Activated CD8-positive, alpha-beta memory T cell treated with anti-CD3 and anti-CD28 coated beads for 36 hours (primary cell): ENCODE measurements around the gene TRAF3IP3. TPM values are rescaled to one million over a fixed set of nuclear protein-coding genes. Genes with fewer than 3 reads are reported as not detected.
"Not testable (repeated sequence)": the region's sequence is repeated elsewhere in the genome, so short reads cannot be mapped to it uniquely, and the experiment has no call there.

Source experiments
- CTCF ChIA-PET: fragments of 350-600 bp; sonication (Branson Sonifier 250); formaldehyde crosslinking; loops from one replicate; lab custom pipeline; 2021; ENCODE audit warnings: antibody characterized with exemption; lab: Charles Lee
- POLR2A ChIA-PET: fragments of 350-600 bp; sonication (Branson Sonifier 250); formaldehyde crosslinking; loops from one replicate; lab custom pipeline; 2021; ENCODE audit warnings: antibody characterized with exemption; lab: Charles Lee
- total RNA-seq, 2 experiments: library from RNA; stranded (reverse); gene quantifications; one replicate each; pipeline ENCODE4 v1.2.3, GENCODE V29; 2021

TRAF3IP3 gene
- total RNA-seq, 2 experiments from 2014 or later, result 196 to 197 TPM

- CTCF ChIA-PET, result no interaction called here
- POLR2A ChIA-PET, result interaction anchor here (1.9 kb wide), 1 partner anchor 9 kb away, joined by 9 read pairs; no protein-coding TSS in a partner anchor
Observed at GRCh38 chr1:209777587-209777986, 21.7 kb downstream of the TRAF3IP3 start.

GRCh38 chr1:209778102-209778501 lies 22.2 kb downstream of the TRAF3IP3 start:
- POLR2A ChIA-PET, result interaction anchor here (1.9 kb wide), 1 partner anchor 9 kb away, joined by 9 read pairs; no protein-coding TSS in a partner anchor
- CTCF ChIA-PET, result interaction anchor here (1.0 kb wide), 1 partner anchor 9 kb away, joined by 6 read pairs; no protein-coding TSS in a partner anchor

- ChIA-PET CTCF (no interaction called here), POLR2A (no interaction called here)
Observed at GRCh38 chr1:209780268-209780667, 24.4 kb downstream of the TRAF3IP3 start.

- CTCF ChIA-PET, result interaction anchor here (1.1 kb wide), 1 partner anchor 11 kb away, joined by 3 read pairs; no protein-coding TSS in a partner anchor
- POLR2A ChIA-PET, result interaction anchor here (0.6 to 3.0 kb wide), 7 partner anchors 8 to 45 kb away, joined by 3 to 22 read pairs (median 8); partner anchors contain the start of genes TRAF3IP3 and UTP25
Observed at GRCh38 chr1:209783386-209783785, 27.5 kb downstream of the TRAF3IP3 start.

DNA sequence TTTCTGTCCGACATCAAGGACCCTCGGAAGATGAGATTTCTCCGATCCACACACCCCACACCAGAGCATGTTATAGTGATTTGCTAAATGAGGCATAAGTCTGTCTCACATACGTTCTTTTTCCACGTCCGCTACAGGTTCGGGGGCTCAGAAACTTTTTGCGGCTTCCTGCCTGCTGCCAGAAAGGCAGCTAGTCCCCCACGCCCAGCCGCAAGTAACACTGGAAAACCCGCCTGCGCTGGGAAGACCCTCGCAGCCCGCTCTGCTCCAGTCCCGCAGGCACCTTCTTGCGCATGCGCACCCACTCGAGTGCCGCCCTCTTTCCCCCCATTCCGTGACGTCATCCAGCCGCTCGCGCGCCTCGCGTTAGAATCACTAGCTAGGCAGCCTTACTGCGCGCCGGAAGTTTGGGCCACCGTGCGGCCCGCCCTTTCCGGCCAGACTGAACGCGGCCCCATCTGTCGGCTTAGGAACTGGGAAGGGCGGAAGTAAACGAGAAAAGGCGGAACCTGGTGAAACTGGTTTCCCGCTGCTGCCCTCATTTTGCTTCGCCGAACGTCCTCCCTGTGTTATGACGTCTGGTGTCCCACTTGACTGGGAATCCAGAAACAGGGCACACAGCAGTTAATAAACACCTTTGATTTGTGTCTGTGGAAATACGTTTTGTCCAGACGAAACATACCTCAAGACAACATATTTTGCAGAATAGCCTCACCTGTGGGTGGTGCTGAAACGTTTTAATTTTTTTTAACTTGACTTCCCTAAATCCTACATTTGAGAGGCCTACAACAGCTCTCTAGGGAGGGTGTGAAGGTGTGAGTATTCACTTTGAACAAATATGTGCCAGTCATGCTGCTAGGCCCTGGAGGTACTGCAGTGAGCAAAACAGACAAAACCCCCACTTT lies 28.7 kb downstream of the TRAF3IP3 start, which contains the start of gene C1orf74:
Gene C1orf74, minus strand, starts transcription at position 295 of the 905 bp plus-strand sequence. CDS start 925 bp downstream, outside the sequence.
- CTCF ChIA-PET, result interaction anchor here (1.0 to 1.2 kb wide), 3 partner anchors 12 to 36 kb away, joined by 3 to 4 read pairs (median 3); no protein-coding TSS in a partner anchor
- POLR2A ChIA-PET, result interaction anchor here (1.3 to 3.0 kb wide), 6 partner anchors 9 to 31 kb away, joined by 3 to 22 read pairs (median 8); partner anchors contain the start of gene TRAF3IP3

DNA sequence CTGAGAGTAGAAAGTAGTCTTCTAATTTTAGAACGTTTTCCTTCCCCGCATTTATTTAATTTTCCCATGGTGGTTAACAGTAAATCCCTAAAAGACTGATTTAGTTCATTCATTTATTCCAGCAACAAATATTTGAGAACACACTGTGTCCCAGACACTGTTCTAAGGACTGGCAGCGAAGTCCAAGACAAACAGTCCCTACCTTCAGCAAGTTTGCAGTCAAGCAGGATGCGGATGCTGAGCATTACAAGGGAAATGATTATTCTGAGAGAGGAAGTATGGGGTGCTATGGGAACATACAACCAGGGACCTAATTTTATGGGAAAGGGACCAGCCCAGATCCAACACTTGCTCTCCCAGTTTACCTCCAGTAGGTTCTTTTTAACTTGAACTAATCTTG lies 29.7 kb downstream of the TRAF3IP3 start:
- ChIA-PET CTCF (interaction anchor here (1.3 kb wide), 1 partner anchor 30 kb away, joined by 4 read pairs; the partner anchor contains the start of gene TRAF3IP3), POLR2A (no interaction called here)

DNA sequence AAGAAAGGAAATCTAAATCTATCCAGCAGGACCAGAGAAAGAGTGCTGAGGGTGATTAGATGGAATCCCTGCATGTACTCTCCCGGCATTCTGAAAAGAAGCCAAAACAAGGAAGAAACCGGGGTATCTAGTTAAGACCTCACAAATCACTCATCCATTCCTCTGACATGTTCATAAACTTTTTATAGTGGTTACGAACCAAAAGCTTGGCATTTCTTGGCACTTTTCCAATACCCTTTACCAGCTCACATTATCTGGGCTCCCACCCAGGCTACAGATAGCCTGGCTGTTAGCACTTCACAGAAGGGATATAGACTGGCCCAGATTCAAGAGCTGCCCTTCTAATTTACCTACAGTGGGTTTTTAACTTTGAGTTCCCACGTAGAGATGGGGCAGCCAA lies 30.3 kb downstream of the TRAF3IP3 start:
- ChIA-PET POLR2A (no interaction called here), CTCF (interaction anchor here (1.3 kb wide), 1 partner anchor 30 kb away, joined by 4 read pairs; the partner anchor contains the start of gene TRAF3IP3)

DNA sequence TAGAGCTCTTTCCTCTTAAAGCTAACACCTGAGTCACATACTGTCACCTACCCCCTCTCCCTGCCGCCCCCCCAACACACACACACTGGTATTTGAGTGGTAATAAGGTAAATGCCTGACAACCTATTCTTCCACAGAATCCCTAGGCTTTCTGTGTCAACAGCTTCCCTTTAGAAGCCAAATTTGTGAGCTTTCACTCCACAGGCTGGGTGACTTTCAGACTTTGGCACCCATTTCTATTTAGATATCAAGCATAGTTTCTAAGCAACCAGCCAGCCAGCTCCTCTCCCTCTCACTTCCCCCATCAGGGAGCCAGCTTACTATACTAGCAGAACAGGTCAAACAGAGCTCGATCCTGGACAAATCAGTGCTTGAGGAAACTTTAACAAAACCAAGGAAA lies 31.7 kb downstream of the TRAF3IP3 start:
- POLR2A ChIA-PET, result no interaction called here
- CTCF ChIA-PET, result interaction anchor here (1.2 kb wide), 1 partner anchor 36 kb away, joined by 5 read pairs; no protein-coding TSS in a partner anchor

- ChIA-PET CTCF (no interaction called here), POLR2A (no interaction called here)
Observed at GRCh38 chr1:209789245-209789644, 33.4 kb downstream of the TRAF3IP3 start.

DNA sequence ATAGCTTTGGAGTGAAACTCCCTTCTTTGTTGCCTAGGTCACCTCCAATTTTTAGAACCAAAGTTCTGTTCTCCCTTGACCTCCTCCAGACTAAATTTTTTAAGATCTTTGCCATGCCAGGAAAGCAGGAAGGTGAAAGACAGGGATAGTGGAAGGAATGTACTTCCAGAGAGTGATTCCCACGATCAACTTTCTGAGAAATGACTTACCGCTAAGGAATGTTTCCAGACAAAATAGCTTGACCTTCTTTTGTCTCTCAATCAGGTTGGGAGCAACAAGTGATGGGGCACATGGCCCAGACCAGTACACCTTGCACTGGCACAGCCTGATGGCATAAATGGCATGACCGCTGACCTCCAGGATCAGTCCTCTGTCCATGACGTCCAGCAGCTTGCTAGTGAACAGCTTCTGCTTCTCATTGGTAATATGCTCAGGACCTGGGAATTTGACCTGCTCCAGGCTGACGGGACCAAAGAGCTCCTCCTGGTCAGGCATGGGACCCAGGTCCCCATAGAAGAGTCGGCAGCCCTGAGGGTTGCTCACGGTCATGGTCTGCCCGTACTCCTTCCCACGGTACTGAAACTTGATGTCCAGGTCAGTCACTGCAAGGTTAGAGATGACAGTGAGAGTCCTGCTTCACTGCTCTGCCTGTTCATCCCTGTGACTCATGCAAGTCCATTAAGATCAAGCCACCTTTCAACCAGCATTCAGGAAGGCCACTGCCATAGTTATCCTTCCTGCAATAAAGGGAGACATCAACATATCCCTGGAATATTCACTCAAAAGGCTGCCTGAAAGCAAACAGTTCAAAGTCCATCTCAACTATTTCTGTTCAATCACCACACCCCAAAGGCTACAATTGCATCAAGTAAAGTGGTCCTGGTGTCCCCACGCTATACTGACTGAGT lies 34.7 kb downstream of the TRAF3IP3 start:
- CTCF ChIA-PET, result no interaction called here
- POLR2A ChIA-PET, result no interaction called here

DNA sequence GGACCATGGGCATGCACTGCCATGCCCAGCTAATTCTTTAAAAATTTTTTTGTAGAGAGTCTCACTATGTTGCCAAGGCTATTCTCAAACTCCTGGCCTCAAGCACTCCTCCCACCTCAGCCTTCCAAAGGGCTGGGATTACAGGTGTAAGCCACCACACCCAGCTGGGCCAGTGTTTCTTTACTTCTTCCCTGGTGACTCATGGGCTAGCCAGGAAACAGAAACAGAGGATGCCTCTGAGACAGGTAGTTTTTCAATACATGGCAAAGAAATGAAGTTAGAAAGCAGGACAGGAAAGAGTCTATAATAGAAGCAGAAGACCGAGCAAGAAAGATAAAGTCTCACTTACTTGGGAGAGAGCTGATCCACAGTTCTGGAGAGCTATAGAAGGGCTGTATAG lies 36.1 kb downstream of the TRAF3IP3 start:
- CTCF ChIA-PET, result no interaction called here

GRCh38 chr1:209793711-209794110 lies 37.9 kb downstream of the TRAF3IP3 start:
- POLR2A ChIA-PET, CTCF ChIA-PET: not testable (repeated sequence)

More for the DNA sequence above, 36.1 kb downstream of the TRAF3IP3 start:
- POLR2A ChIA-PET, result no interaction called here

DNA sequence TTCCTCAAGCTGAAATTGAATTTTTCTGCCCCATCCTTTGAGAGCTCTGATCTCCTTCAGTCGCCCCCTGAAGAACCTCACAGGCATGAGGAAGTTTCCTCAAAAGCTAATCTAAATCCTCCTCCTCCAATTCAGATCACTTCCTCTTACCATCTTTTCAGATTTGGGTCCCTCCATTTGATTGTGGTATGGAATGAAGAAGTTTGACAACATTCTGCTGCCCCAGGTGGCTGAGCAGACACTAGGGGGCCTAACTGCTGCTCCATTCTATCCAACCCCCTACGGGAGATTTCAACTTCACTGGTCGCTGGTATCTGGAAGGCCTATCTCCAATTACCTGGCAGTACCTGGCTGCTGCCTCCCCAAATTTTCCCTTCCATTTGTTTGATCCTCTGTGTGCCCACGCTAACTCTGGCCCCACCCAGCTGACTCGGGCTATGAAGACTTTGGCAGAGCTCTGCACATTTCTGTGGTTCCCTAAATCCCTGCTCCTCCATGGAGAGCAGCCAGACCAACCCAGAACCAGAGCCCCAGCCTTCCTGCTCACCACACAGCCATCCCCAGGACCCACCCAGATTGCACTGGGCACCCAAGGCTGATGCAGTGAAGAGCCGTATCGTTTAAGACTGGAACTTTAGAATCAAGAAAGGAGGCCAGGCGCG lies 42.3 kb downstream of the TRAF3IP3 start:
- CTCF ChIA-PET, result interaction anchor here (1.2 kb wide), 1 partner anchor 25 kb away, joined by 4 read pairs; no protein-coding TSS in a partner anchor
- POLR2A ChIA-PET, result no interaction called here

- POLR2A ChIA-PET, result no interaction called here
- CTCF ChIA-PET, result interaction anchor here (1.0 kb wide), 1 partner anchor 13 kb away, joined by 3 read pairs; no protein-coding TSS in a partner anchor
Observed at GRCh38 chr1:209800984-209801834, 45.4 kb downstream of the TRAF3IP3 start.

GRCh38 chr1:209802117-209802779 lies 46.4 kb downstream of the TRAF3IP3 start:
- POLR2A ChIA-PET, result no interaction called here
- CTCF ChIA-PET, result interaction anchor here (0.6 to 1.6 kb wide), 2 partner anchors 21 to 28 kb away, joined by 3 to 5 read pairs; no protein-coding TSS in a partner anchor

GRCh38 chr1:209802780-209803152 lies 46.9 kb downstream of the TRAF3IP3 start:
- POLR2A ChIA-PET, result no interaction called here
- CTCF ChIA-PET, result interaction anchor here (0.6 to 1.6 kb wide), 2 partner anchors 20 to 28 kb away, joined by 3 to 5 read pairs; no protein-coding TSS in a partner anchor

DNA sequence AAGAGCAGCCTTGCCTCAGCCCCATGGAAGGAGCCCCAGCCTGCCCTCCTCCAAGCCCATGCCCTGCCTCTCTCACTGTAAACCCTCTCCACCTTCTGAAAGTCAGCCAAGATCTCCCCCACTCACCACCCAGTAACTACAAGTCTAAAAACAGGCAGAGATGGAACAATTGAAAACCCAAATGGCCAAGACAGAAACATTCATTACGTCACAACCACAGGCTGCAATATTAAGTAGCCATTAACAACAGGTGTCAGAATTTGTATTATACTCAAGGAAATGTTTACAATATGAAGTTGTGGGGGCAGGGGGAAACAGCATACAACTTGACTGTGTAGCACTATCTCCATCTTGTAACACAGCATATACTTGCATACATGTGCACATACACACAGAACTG lies 47.7 kb downstream of the TRAF3IP3 start:
- ChIA-PET POLR2A (no interaction called here), CTCF (interaction anchor here (1.6 kb wide), 1 partner anchor 20 kb away, joined by 5 read pairs; no protein-coding TSS in a partner anchor)
